ENCODE measurements around the gene NR4A3.

Gene NR4A3

DNA sequence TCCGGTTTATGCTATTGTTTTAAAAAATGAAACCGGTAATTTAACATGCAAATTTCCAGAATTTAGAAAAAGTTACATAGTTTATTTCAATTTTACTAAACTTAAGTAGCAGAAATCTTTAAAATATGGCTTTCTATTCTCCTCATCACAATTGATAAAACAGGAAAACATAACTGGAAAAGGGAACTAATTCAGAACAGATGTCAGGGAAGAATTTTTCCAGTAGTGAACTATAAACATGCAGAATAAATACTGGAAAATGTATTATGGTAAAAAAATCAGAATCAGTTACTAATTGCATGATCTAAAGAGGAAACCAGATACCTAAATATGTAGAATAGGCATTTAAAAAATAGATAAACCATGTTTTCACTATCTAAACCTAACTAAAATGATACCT is 7.3 kb upstream of the NR4A3 start:
- no peak for DNase-seq (ENCODE audit: low spot score)

DNA sequence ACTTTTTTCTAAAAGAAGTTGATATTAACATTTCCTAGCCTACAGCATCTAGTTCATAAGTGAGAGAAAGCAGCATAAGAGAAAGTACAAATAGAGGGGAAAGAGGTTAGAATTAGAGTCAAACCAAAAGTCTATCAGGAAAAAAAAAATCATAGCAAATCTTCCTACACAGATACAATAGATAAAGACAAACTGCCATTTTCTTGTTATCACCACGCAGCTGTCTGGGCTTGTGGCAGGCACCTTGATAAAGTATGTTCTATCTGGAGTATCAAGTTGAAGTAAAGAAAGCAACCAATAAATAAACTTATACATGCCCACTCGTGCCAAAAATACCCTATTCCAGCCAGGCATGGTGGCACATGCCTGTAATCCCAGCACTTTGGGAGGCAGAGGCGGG is 5.3 kb upstream of the NR4A3 start:
- no peak for DNase-seq (ENCODE audit: low spot score)

DNA sequence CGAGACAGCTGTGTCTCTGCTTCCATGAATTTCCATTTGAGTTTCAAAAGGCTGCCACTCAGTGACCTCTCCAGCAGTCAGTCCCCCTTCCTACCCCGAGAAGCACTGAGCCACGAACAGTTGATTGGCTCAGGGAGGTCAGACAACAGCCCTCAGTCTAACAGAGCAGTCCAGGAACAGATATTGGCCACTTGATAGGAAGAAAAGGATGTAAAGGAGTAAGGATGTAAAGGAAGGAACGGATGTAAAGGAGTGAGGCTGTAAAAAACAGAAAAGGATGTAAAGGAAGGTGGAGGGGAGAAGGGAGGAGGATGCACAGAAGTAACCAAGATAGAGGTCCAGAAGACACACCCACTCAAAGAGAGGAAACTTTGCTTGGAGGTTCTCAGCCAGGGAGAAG is 3.2 kb upstream of the NR4A3 start:
- no peak for DNase-seq (ENCODE audit: low spot score)

DNA sequence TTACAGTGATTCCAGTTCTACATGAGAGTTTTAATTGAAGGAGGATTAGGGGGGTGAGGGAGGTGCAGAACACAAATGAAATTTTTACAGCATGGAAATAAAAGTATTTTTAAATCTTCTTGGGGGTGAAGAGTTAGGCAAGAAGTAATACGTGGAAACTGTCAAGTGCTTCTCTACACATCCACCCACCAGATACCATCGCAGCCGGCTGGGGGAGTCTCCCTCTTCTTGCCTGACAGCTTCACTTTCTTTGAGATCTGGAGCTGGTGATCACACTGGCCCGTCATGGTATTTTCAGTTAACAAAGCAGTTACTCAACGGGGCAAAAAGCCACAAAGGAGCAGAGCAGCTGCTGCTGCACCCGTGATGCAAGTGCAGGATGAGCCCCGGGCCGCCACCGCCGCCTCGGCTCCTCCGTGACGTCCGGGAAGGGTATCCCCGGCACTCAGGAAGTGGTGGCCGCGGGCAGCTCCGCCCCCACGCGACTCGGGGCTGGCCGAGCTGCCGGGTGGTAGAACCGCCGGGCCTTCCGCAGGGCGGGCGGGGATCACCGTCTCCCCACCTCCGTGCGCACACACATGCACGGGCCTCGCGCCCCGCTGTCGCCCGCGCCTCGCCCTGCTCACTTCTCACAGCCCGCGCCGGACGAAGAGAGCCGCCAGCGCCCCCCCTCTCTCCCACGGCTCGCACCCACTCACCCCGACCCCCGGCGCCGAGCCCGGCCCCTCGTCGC is 2.4 kb upstream of the NR4A3 start:
- DNase-seq (ENCODE audit: low spot score) = peak; percentile 82

DNA sequence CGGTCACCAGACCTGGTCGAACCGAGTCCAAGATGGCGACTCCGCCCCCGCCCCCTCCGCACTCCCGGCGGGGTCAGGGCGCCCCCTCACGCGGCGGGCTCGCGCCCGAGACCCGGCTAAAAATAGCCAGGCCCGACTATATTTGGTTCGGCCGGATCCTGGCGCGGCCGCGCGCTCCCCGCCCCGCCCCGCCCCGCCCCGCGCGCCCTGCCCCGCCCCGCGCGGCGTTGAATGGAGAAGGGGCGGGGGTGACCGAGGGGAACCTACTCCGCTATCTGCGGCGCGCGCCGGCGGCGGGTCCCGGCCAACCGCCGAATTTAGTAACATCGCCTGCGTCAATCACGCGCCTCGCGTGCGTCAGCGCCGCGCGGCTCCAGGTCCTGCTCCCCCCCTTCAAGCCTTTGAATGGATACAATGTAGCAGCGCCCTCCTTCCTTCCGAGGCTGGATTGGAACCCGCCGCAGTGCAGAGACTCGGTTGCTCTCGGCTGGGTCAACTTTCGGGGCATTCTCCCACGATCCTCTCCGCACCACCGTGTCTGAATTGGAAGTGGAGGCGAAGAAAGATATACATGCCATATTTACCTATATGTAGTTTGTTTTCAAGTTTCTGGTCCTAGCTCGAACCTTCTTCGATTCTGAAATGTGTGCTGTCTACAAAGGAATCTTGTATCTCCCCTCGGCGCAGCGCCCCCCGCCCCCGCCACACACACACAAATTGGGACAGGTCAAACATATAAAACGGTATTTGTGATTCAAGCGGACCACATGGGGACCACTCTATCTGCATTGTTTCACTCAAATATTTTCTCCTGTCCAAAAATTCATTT is 1.6 kb upstream of the NR4A3 start:
- peak; percentile 93 for DNase-seq (ENCODE audit: low spot score)

DNA sequence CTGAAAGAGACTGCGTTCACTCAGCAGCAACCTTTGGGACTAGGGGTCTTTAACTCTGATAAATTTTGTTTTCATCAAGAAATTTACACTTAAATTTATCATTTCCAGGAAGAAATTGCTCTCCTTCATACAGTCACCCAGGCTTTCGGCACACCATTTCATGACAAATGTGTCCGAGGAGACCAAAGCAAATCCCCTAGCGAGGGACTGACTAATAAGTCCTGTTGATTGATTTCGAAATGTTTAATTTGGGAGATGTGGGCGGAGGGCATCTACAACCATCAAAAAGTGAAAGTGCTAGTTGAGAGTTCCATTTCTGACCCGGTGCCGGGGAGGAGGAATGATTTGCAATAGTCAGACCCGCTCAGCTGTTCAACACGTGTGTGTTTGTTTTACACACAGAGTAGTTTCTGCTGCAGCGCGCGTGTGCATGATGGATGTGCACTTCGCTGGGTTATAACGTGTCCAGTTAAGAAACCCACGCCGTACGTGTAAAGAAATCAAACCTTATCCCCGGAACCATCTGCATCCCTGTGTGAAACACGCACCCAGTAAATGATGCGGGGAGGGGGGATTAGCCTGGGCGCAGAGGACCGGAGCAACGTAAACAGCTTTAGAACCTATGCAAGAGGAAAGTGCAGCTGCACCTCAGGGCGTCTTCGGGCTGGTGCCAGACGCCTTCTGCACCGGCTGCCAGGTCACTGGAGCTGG is 845 bp upstream of the NR4A3 start:
- peak; percentile 47 for DNase-seq (ENCODE audit: low spot score)

DNA sequence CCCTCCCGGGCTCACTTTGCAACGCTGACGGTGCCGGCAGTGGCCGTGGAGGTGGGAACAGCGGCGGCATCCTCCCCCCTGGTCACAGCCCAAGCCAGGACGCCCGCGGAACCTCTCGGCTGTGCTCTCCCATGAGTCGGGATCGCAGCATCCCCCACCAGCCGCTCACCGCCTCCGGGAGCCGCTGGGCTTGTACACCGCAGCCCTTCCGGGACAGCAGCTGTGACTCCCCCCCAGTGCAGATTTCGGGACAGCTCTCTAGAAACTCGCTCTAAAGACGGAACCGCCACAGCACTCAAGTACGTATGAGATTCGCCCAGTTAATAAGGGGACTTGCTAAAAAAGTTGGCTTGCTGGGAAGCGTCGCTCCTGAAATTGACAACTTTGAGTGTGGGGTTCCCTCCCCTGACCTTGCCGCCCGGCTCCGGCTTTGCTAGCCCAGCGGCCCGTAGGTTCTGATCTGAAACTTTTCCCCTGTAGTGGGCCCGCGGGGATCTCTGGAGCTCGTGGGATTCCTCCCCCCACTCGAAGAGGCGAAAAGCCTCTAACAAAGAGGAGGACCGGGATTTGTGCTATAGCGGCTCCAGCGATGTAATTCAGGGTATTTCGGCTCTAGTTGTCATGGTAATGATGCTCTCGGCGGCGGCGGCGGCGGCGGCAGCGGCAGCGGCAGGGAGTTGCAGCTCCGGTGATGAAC is 572 bp downstream of the NR4A3 start:
- DNase-seq (ENCODE audit: low spot score) = peak; percentile 58

DNA sequence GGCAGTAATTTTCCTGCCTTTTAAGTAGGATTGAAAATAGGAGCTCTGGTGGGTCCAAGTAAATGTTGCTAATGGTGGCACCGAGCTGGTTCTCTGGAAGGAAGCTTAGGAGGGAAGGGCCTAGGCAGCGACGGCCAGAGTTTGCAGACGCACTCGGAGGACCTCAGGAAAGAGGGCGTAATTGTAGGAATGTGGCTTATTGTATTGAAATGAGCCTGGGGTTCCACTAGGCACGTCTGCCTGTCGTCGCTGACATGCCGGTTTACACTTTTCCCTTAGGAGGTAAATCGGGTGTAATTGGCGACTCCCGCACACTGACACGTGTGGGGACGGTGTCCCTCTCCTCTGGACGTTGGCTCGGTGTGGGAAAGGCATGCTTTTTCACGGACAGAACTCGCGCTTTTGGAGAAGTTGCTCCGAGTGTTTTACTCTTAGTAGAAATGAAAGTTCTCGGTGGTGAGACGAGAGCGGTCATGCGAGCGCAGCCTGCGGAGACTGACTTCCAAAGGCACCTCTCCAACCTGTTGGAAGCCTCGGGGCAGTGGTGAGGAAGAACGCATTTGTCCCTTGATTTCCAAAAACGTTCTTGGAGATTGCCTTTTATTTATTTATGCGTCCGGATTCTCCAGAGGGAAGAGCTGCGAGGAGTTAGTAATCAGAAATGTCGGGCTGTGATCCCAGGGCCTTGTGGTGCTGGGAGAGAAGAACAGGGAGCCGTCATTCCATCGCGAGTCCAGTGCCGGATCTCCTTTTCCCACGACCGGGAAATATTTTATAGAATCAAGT is 1.3 kb downstream of the NR4A3 start:
- peak; percentile 58 for DNase-seq (ENCODE audit: low spot score)

DNA sequence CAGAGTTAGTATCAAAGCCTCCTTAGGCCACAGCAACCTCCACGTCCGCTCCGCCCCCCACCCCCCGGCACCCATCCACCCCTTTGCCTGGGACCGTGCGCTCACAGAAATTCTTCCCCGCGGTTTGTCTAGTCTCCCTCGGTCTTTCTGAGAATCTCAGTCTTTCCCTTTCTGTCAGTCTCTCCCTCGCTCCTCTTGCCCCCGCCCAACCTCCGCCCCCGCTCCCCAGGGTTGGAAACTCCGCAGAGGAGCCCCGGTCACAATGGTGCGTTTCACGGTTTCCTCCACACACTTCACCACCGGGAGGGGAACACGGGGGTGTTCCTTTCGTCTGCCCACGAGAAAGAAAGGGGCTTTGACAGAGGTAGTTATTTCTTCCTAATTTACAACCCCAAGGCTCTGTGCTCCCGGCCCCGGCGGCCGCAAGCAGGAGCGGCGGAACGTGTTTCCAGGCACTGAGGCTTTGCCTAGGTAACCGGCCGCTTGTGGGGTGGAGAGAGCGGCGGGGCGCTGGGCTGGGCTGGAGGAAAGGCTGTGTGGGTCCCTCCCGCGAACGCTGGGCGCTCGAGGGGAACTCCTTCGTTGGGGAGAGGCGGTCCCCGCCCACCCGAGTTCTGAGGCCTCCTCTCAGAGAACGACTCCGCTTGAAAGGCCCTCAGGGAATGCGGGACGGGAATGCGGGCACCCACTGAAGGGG is 2.1 kb downstream of the NR4A3 start:
- peak; percentile 68 for DNase-seq (ENCODE audit: low spot score)

DNA sequence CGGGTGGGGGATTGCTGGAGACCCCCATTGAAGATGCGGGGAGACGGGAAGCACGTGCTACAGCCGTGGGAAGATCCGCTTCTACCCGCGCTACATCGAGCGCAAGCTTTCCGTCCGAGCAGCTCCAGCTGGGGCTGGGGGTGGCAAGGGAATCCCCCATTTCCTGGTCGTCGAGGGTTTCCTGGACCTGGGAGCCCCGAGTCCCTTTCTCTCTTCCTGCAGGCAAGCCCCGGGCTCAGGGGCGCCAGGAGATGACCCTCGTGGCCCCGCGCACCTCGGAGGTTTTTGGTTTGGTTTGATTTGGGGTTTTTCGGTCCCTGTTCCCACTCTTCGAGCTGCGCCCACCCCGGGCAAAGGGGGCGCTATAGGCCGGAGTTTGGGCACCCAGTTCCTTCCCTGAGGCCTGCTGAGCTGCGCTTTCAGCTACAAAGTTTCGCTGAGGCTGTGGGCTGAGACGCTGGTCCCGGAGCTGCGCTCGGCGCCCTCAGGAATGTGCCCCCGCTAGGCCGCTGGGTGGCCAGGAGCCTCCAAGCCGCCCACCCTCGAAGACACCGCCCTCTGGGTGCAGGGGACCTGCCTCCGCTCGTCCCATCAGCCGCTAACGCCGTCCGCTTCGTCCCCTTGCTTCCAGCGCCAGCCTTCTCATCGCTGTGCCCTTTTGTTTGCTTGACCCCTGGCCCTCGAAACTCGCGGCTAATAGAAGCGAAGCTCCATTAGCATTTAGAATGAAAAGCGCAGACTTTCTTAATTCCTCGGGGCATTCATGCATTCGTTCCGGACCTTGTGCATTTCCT is 2.9 kb downstream of the NR4A3 start:
- peak; percentile 93 for DNase-seq (ENCODE audit: low spot score)

DNA sequence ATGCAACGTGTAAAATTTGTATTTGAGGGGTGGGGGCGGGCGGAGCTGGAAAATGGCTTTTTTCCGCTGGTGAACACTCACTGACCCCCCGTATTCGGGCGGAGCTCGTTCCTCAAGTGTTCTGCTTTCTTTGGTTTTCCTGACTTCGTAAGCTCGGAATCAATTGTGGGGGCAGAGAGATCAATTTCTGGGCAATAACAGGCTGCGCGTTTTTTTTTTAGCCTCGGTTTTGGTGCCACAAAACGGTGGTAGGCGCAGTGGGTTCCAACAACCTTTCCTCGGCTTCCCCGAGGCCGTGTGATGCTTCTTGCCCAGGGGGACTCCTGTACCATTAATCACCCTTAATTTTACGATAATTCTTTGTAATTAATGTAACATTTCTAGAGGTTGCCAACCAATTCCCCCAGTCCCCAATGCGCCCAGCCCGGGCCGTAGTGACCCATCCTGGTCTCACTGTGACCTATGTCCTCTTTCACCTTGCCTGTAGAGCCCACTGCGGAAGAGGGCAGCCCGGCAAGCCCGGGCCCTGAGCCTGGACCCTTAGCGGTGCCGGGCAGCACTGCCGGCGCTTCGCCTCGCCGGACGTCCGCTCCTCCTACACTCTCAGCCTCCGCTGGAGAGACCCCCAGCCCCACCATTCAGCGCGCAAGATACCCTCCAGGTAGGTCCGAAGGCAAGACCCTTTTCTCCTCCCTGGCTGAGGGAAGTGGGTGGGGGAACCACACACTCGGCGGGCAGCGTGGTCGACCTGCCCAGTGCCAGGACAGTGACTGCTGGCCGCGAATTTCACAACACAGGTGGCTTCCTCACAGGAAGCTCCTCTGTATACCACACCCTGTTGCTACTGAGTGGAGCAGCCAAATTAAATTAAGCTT is 3.7 kb downstream of the NR4A3 start:
- no peak for DNase-seq (ENCODE audit: low spot score)

DNA sequence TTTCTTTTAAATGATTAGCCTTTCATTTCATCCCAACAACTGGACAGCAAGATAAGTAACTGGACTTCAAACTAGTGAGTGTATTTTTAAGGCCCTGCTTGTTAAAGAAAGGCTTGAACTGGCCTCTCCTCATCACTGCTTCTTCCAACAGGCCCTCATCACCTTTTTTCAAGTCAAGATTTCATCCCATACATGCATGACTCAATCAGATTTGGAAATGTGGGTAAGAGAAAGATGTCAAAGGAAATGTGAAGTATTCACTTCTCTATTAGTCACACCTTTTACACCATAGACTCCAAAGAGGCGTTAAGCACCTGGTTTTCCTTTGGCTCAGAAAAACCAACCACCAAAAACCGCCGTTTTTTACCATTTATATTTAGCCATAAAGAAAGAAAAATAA is 4.9 kb downstream of the NR4A3 start:
- DNase-seq (ENCODE audit: low spot score) = no peak

DNA sequence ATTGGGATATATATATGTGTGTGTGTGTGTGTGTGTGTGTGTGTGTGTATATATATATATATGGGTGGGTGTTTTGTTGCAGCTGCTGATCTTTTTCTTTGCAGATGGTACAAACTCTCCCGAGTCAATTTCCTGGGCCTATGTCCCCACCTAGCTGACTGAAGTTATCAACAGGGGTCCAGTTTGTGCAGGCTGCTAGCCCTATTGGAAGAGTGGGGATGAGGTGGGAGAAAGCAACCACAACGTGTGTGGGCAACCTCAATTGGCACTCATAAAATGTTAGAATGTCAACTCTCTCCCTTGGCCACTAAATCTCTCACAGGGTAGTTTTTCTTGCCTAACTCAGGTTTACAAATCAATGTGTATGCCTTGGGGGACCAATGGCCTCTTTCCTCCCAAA is 5.6 kb downstream of the NR4A3 start:
- no peak for DNase-seq (ENCODE audit: low spot score)

DNA sequence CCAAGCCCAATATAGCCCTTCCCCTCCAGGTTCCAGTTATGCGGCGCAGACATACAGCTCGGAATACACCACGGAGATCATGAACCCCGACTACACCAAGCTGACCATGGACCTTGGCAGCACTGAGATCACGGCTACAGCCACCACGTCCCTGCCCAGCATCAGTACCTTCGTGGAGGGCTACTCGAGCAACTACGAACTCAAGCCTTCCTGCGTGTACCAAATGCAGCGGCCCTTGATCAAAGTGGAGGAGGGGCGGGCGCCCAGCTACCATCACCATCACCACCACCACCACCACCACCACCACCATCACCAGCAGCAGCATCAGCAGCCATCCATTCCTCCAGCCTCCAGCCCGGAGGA is 6.3 kb downstream of the NR4A3 start:
- no peak for DNase-seq (ENCODE audit: low spot score)

DNA sequence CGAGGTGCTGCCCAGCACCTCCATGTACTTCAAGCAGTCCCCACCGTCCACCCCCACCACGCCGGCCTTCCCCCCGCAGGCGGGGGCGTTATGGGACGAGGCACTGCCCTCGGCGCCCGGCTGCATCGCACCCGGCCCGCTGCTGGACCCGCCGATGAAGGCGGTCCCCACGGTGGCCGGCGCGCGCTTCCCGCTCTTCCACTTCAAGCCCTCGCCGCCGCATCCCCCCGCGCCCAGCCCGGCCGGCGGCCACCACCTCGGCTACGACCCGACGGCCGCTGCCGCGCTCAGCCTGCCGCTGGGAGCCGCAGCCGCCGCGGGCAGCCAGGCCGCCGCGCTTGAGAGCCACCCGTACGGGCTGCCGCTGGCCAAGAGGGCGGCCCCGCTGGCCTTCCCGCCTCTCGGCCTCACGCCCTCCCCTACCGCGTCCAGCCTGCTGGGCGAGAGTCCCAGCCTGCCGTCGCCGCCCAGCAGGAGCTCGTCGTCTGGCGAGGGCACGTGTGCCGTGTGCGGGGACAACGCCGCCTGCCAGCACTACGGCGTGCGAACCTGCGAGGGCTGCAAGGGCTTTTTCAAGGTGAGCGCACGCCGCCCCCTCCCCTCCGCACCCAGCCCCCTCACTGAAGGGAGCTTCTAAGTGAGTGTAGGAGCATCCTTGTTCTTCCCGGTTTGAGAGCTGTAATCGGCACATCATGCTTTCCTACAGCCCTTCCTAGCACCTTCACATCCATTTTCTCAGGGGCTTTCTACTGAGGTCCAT is 6.9 kb downstream of the NR4A3 start:
- no peak for DNase-seq (ENCODE audit: low spot score)

DNA sequence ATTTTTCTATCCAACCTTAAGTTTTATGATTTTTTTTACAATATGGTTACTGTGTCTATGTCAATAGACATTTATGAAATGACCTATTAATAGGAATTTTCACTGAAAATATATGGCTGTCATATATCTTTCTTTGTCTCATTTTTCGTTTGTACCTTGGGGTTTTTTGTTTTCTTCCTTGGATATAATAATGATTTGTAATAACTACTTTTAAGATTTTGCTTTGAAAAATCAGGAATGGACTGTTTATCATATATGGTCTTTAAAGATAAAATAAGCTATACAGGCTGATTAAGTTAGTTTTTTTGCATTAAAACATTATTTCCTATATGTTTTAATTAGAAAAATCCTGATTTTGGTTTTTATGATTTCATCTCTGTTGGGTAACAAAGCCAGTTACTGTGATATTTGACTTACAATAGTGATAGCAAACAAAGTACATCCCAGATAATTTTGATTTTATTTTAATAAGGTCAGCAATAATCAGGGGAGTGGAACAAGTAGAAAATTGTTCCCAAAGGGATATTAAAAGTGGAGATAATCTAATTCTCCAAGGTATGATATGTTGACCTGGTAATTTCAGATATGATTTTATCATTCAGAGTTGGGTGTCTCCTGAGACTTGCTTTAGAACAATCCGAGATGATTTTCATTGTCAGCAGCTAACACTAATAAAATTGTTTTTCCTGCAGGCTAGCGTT is 10.3 kb downstream of the NR4A3 start:
- DNase-seq (ENCODE audit: low spot score) = no peak

DNA sequence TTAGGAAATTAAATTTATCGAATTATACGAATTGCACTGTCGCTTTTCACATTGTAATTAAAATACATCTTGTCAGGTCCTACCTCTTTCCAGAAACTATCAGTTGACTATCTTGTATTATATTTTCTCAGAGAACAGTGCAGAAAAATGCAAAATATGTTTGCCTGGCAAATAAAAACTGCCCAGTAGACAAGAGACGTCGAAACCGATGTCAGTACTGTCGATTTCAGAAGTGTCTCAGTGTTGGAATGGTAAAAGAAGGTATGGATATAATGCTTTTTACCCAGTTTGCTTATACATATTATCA is 10.8 kb downstream of the NR4A3 start:
- no peak for DNase-seq (ENCODE audit: low spot score)

DNA sequence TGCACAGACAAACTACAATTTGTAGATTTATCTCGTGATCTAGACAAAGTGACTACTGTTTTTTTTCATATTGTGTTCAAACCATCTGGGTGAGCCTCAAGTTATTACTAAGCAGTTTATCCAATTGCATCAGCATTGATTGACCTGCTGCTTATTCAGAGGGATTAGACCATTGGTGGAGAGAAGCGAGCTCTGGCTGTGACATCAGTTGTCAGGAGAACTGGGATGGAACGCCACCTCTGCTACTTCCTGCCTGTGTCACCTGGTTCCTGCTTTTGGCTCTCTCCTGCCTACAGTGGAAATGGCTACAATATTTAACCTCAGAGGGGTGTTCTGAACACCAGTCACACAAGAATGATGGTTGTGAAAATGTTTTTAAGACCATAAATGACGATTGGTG is 12.1 kb downstream of the NR4A3 start:
- no peak for DNase-seq (ENCODE audit: low spot score)
